Small intestine (tissue), 16 donors: ENCODE results near the gene DIO1. TPM values are rescaled to one million over a fixed set of nuclear protein-coding genes. Genes with fewer than 3 reads are reported as not detected.

Source experiments
- DNase-seq, 2 donors: peaks; one replicate each; pipeline versions ENCODE4 v3.0.0 to v3.0.0-alpha.2; 2013
- FAIRE-seq: peaks from 2 replicates; lab custom pipeline; 2012; peaks lifted over from hg19 to GRCh38; lab: Jason Lieb, UNC
- H3K27ac ChIP-seq, 3 donors: one replicate each; pipeline ENCODE4 v1.5.1; 2013; ENCODE audit warnings: low read length in 2 of 3, mild to moderate bottlenecking in 2 of 3, control low read depth in 1 of 3, inconsistent platforms in 1 of 3, low read depth in 1 of 3, moderate library complexity in 1 of 3
- H3K27me3 ChIP-seq, 3 donors: one replicate each; pipeline ENCODE4 v1.6.1; 2013; ENCODE audit warnings: low read length in 3 of 3, inconsistent platforms in 1 of 3; ENCODE audit not compliant: control insufficient read depth in 3 of 3, insufficient read depth in 3 of 3
- H3K36me3 ChIP-seq, 3 donors: one replicate each; pipeline ENCODE4 v1.6.1; 2013; ENCODE audit warnings: low read length in 3 of 3, inconsistent platforms in 1 of 3, low read depth in 1 of 3, mild to moderate bottlenecking in 1 of 3, moderate library complexity in 1 of 3; ENCODE audit not compliant: control insufficient read depth in 3 of 3, insufficient read depth in 2 of 3
- H3K4me1 ChIP-seq, 3 donors: one replicate each; pipeline ENCODE4 v1.6.1; 2013; ENCODE audit warnings: low read length in 2 of 3, inconsistent platforms in 1 of 3, low read depth in 1 of 3, mild to moderate bottlenecking in 1 of 3, moderate library complexity in 1 of 3; ENCODE audit not compliant: control insufficient read depth in 3 of 3, insufficient read depth in 2 of 3
- H3K4me3 ChIP-seq, 3 donors: one replicate each; pipeline ENCODE4 v1.5.1; 2013; ENCODE audit warnings: low read length in 3 of 3, control low read depth in 1 of 3, inconsistent platforms in 1 of 3, low read depth in 1 of 3, mild to moderate bottlenecking in 1 of 3, moderate library complexity in 1 of 3
- H3K9me3 ChIP-seq, 2 donors: one replicate each; pipeline ENCODE4 v1.6.1; 2013; ENCODE audit warnings: low read depth in 1 of 2, low read length in 1 of 2; ENCODE audit not compliant: control insufficient read depth in 2 of 2, insufficient read depth in 1 of 2
- WGBS, 3 donors: extraction: QIAGEN DNeasy Blood & Tissue Kit; methylation state at CpG; one replicate each; pipeline ENCODE4 v1.1.7; 2013; 5-methylcytosine and 5-hydroxymethylcytosine counted together
- long read RNA-seq, 10 donors: transcript quantifications; one replicate each; lab custom pipeline, GENCODE V29; 2026
- polyA plus RNA-seq, 4 donors: library from polyadenylated mRNA; stranded (reverse) in 3 of 4; unstranded in 1 of 4; fragments of 200-250 nt in 3 of 4; fragments of 120-200 nt in 1 of 4; gene quantifications; one replicate each; pipeline versions ENCODE4 v1.2.1 to v1.2.3, GENCODE V29; 2013
- donor health status: healthy with polysubstance abuse.
- donor health status: control.
- donor health status: control.
- donor health status: Bipolar disorder and iron deficiency.
- donor health status: healthy.

The DIO1 gene
- polyA plus RNA-seq, result under 1 TPM in 1 of 4 donors, not detected in 3; 0.44 TPM
- long read RNA-seq, donor 1, result 0 reads
- long read RNA-seq, donor 2, result 0 reads
- long read RNA-seq, donor 3, result 0 reads
- long read RNA-seq, donor 4, result 0 reads
- long read RNA-seq, donor 5, result 0 reads
- long read RNA-seq, donor 6, result 0 reads
- long read RNA-seq, donor 7, result 0 reads
- long read RNA-seq, donor 8, result 0 reads
- long read RNA-seq, donor 9, partial matches to known transcripts, result 0 of 10 reads
- long read RNA-seq, donor 9, other reads (novel, unspliced or antisense), result 10 of 10 reads
- long read RNA-seq, donor 10, result 0 reads

- no peaks in the 10 kb centered on the region for H3K36me3 ChIP-seq
- H3K4me3 ChIP-seq, result no peak within 1 kb of the TSS
- peaks cover 0 to 7% (median 0%) of the 10 kb centered on the region in 3 donors for H3K4me1 ChIP-seq
- WGBS, 3 donors, result 68 to 75% (median 71%) methylated on average over 14 of the region's 14 CpGs
- DNase-seq (peak in 1 of 2 donors; percentile 43), FAIRE-seq (no peak)
- H3K27ac ChIP-seq, result peak within 1 kb of the TSS in 1 of 3 donors; percentile 26
- H3K27me3 ChIP-seq, result no peaks in the 10 kb centered on the region
- H3K9me3 ChIP-seq, result no peaks in the 10 kb centered on the region
These were observed at the start of gene DIO1 for GRCh38 chr1:53893999-53894636. Gene DIO1 (plus strand): TSS chr1:53894187. CDS start chr1:53894211, 24 bp downstream.

DNA sequence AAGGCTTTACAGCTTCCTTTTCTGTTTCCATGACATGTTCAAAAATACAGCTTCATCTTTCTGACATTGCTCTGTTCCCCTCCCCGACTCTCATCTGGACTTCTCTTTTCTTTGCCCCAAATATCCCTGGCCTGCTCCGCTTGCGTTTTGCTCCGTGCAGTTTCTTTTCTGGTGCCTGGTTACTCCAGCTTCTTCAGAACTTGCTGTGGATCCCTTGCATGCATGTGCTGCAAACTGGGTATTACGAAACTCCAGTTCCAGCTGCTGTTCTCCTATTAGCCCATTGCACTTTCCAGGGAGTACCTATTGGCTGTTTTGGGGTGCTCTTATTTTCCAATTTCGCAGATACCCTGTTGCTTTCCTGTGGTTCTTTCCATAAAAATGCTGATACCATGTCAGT, 46.0 kb upstream of the DIO1 start:
- peaks cover 0 to 3% of the 10 kb centered on the region in 2 donors for H3K9me3 ChIP-seq
- no peak overlapping the region for H3K27ac ChIP-seq
- 85 to 95% (median 87%) methylated on average over 6 of the region's 6 CpGs for WGBS, 3 donors
- DNase-seq, result no peak
- no peaks in the 10 kb centered on the region for H3K27me3 ChIP-seq
- no peaks in the 10 kb centered on the region for H3K4me1 ChIP-seq
- H3K4me3 ChIP-seq, result no peak overlapping the region
- no peak for FAIRE-seq
- peaks cover 1 to 6% (median 5%) of the 10 kb centered on the region in 3 donors for H3K36me3 ChIP-seq

DNA sequence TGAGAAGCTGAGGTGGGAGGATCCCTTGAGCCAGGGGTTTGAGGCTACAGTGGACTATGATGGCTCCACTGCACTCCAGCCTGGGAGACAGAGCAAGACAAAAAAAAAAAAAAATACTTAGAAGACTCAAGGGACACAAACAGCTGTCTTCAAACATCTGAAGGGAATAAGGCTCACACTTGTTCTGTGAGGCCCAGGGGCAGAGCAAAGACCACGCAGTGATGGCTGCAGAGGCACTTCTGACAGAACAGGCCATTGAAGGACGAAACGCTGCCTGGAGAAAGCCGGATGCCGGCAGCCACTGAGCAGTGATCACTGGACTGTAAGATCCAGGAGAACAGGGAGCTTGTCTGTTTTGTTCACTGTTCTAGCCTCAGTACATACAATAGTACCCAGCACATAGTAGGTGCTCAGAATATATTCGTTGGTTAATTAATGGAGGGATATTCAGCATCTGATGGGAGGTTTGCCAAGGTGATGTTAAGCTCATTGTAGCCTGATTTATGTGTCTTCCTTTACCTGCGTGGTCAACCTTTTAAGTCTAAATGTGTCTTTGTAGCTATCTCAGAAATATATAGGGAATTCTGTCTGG, 43.8 kb upstream of the DIO1 start:
- Histone ChIP-seq H3K9me3 (no peaks in the 10 kb centered on the region), H3K4me3 (no peak overlapping the region), H3K27me3 (no peaks in the 10 kb centered on the region), H3K4me1 (no peaks in the 10 kb centered on the region), H3K27ac (no peak overlapping the region), H3K36me3 (peaks cover 4 to 11% (median 9%) of the 10 kb centered on the region in 3 donors)
- FAIRE-seq (no peak), DNase-seq (no peak)
- 86 to 89% (median 88%) methylated on average over 7 of the region's 7 CpGs for WGBS, 3 donors

DNA sequence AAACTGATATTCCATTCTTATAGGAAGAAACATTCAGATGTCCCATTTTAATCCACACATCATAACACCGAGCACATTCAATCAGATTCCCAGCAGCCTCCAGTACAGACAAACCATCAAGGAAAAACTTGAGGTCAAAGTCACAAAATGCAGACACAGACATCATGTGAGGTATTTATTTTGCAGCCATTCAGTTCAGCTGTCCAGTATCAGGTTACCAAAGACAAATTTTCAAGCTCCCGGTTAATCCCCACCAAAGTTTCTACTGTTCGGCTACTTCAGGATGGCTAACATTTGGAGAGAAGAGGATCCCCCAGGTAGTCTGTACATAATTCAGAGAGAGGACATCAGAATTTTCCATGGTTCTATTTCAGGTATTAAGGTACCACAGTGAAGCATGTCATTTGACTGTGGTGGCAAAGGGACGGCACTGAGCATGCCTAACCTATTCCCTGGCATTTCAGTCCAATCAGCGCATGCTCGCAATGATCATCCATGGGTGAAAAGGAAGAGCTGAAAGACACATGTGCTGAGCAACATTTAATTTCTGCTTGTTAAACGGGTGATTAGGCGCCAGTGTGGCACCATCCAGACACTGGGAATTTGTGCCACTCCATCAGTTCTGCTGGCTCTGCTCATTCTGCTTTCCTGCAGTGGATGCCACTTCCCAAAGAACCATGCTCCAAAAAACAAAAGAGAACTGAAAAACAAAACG, 42.3 kb upstream of the DIO1 start:
- no peaks in the 10 kb centered on the region for H3K4me1 ChIP-seq
- WGBS, 3 donors, result 91 to 93% (median 92%) methylated on average over 9 of the region's 9 CpGs
- H3K36me3 ChIP-seq, result peaks cover 4 to 21% (median 9%) of the 10 kb centered on the region in 3 donors
- H3K27me3 ChIP-seq, result no peaks in the 10 kb centered on the region
- no peak overlapping the region for H3K4me3 ChIP-seq
- DNase-seq (no peak), FAIRE-seq (no peak)
- H3K27ac ChIP-seq, result no peak overlapping the region
- no peaks in the 10 kb centered on the region for H3K9me3 ChIP-seq

- Histone ChIP-seq H3K36me3 (peaks cover 4 to 43% (median 10%) of the 10 kb centered on the region in 3 donors), H3K4me1 (no peaks in the 10 kb centered on the region), H3K9me3 (no peaks in the 10 kb centered on the region), H3K27me3 (no peaks in the 10 kb centered on the region), H3K27ac (no peak overlapping the region), H3K4me3 (no peak overlapping the region)
- no peak for FAIRE-seq
- peak; percentile 66 to 71 for DNase-seq
These were observed 33.0 kb upstream of the DIO1 start for GRCh38 chr1:53860967-53861411.

- H3K36me3 ChIP-seq, result peaks cover 7 to 34% (median 9%) of the 10 kb centered on the region in 3 donors
- DNase-seq (no peak), FAIRE-seq (no peak)
- H3K27ac ChIP-seq, result no peak overlapping the region
- H3K9me3 ChIP-seq, result no peaks in the 10 kb centered on the region
- no peaks in the 10 kb centered on the region for H3K4me1 ChIP-seq
- H3K4me3 ChIP-seq, result no peak overlapping the region
- H3K27me3 ChIP-seq, result no peaks in the 10 kb centered on the region
- 74 to 90% (median 76%) methylated on average over 7 of the region's 7 CpGs for WGBS, 3 donors
These were observed 31.5 kb upstream of the DIO1 start for GRCh38 chr1:53862507-53862906.

DNA sequence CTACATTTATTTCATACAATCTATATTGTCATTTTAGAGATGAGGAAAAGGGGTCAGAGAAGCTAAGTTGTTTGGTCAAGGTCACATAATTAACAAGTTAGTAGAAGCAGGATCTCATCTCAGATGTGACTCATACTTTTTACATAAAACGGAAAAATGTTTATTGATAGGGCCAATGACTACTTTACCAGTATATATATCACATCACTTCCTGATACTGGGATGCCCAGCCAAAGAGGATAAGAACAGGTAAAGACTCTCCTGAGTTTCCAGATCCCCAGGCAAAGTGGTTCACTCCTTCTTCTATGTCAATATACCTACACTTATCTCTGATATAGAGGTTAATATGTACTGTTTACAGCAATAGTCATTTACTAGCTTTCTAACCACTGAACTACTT, 25.4 kb upstream of the DIO1 start:
- Histone ChIP-seq H3K27me3 (no peaks in the 10 kb centered on the region), H3K27ac (no peak overlapping the region), H3K9me3 (no peaks in the 10 kb centered on the region), H3K4me3 (no peak overlapping the region), H3K4me1 (no peaks in the 10 kb centered on the region), H3K36me3 (peaks cover 8 to 32% (median 16%) of the 10 kb centered on the region in 3 donors)
- DNase-seq (peak in 1 of 2 donors; percentile 80), FAIRE-seq (no peak)
- WGBS, 3 donors, result 12 to 58% (median 29%) methylated on average over 1 of the region's 1 CpG

- FAIRE-seq (no peak), DNase-seq (no peak)
These were observed 24.4 kb upstream of the DIO1 start for GRCh38 chr1:53869454-53870117.

More at GRCh38 chr1:53869454-53870117, 24.4 kb upstream of the DIO1 start:
- 86 to 97% (median 95%) methylated on average over 11 of the region's 11 CpGs for WGBS, 3 donors
- Histone ChIP-seq H3K9me3 (no peaks in the 10 kb centered on the region), H3K27ac (no peak overlapping the region), H3K4me1 (no peaks in the 10 kb centered on the region), H3K36me3 (peaks cover 8 to 31% (median 16%) of the 10 kb centered on the region in 3 donors), H3K4me3 (no peak overlapping the region), H3K27me3 (no peaks in the 10 kb centered on the region)
